Esophagus mucosa (tissue), 1 donor: Measurements from ENCODE around the gene CCSER2. TPM values are rescaled to one million over a fixed set of nuclear protein-coding genes. Genes with fewer than 3 reads are reported as not detected.
"Not testable (repeated sequence)": the region's sequence is repeated elsewhere in the genome, so short reads cannot be mapped to it uniquely, and the experiment has no call there.

Source experiments
- ATAC-seq: fragments of 200-7000 bp; cut with Tn5 transposase; one replicate; pipeline ENCODE4 v1.9.1; 2020
- total RNA-seq: library from RNA; stranded (reverse); gene quantifications from one replicate; pipeline ENCODE4 v1.2.4, GENCODE V29; 2023
- donor health status: DM: yes; HTN: yes; CAD: no.

The CCSER2 gene
- total RNA-seq = 43.4 TPM

- ATAC-seq = peak; percentile 99
Measured at GRCh38 chr10:84328418-84329195, at the start of gene CCSER2. TSS of gene CCSER2 (plus strand) at chr10:84328589. CDS start at chr10:84371053, 42,464 bp downstream.

DNA sequence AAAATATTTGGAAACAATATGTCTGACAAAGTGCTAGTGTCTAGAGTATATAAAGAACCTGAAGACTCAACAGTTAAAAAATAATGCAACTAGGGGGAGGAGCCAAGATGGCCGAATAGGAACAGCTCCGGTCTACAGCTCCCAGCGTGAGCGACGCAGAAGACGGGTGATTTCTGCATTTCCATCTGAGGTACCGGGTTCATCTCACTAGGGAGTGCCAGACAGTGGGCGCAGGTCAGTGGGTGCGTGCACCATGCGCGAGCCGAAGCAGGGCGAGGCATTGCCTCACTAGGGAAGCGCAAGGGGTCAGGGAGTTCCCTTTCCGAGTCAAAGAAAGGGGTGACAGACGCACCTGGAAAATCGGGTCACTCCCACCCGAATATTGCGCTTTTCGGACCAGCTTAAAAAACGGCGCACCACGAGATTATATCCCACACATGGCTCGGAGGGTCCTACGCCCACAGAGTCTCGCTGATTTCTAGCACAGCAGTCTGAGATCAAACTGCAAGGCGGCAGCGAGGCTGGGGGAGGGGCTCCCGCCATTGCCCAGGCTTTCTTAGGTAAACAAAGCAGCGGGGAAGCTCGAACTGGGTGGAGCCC is 48.4 kb upstream of the CCSER2 start:
- not testable (repeated sequence) for ATAC-seq

- ATAC-seq = no peak
Measured at GRCh38 chr10:84286695-84287094, 41.7 kb upstream of the CCSER2 start.

DNA sequence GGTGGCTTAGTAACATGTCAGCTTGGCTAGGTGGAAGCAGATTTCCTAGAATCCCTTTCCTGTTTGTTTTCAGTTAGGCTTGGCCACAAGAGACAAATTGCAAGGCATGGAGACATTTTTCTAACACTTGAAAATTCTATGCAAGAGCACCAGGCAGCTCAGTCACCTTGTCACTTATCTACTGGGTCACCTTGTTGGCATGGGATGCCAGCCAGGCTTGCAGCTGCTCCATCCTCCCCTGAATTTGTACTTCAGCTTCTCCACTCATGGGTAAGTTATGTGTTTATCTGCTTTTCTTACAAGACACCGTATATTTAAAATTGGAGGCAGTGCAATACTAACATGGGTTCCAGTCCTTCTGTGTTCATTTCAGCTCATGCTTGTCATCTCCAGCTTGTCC is 40.2 kb upstream of the CCSER2 start:
- no peak for ATAC-seq

- ATAC-seq = no peak
Measured at GRCh38 chr10:84289521-84290200, 38.7 kb upstream of the CCSER2 start.

GRCh38 chr10:84290235-84290634 is 38.2 kb upstream of the CCSER2 start:
- ATAC-seq = no peak

DNA sequence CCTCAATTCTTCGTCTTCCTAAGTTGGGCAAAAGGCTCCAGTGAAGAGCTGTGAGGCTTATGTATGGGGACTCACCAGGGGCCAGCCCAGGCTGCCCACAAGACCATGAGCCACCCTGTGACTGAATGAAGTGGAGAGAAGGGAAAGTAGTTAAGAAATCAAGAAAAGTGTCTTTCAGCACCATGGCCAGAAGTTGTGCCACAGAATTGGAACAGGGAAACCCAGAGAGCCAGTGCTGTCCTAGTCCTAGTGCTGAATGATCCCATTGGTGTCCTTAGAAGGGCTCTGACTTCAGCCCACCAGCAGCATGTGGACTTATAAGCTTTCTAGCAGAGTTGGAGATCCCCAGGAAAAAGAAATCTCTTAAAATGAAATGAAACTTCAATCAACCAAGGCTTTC is 37.0 kb upstream of the CCSER2 start:
- ATAC-seq = no peak

DNA sequence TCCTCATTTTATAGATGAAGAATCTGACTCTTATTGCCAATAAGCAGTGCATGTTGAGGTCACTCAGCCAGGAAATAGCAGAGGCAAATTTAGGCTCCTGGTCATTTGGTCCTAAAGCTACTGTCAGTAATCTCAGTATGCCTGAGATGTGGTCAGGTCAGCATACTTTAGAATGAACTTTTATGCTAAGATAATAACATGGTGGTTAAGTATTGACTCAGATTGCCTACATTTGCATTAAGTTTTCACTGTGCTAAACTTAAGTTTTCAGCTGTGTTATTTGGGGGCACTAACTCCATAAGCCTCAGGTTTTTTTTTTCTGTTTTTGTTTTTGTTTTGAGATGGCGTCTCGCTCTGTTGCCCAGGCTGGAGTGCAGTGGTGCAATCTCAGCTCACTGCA is 35.9 kb upstream of the CCSER2 start:
- ATAC-seq = no peak

- no peak for ATAC-seq
Measured at GRCh38 chr10:84293171-84293570, 35.2 kb upstream of the CCSER2 start.

DNA sequence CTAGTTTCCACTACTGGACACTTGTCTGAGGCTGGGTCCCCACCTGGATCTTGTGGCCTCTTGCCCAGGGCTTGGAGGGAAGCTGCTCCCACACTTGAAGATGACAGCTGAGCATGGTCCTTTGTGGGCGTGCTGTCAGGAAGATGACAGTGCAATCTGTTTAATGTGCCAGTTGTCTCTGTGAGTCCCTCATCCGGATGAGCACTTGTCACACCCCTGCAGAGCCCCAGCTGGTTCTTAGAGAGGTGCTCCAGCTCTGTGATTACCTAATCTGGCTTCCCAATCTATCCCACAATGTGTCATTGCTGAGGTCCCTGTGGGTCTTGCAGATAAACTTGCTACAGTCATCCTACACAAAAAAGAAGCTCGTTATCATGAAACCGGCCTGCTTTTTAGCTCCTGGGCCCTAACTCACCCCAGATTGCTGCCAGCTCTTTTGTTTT is 34.8 kb upstream of the CCSER2 start:
- ATAC-seq = no peak

- no peak for ATAC-seq
Measured at GRCh38 chr10:84294766-84295447, 33.5 kb upstream of the CCSER2 start.

DNA sequence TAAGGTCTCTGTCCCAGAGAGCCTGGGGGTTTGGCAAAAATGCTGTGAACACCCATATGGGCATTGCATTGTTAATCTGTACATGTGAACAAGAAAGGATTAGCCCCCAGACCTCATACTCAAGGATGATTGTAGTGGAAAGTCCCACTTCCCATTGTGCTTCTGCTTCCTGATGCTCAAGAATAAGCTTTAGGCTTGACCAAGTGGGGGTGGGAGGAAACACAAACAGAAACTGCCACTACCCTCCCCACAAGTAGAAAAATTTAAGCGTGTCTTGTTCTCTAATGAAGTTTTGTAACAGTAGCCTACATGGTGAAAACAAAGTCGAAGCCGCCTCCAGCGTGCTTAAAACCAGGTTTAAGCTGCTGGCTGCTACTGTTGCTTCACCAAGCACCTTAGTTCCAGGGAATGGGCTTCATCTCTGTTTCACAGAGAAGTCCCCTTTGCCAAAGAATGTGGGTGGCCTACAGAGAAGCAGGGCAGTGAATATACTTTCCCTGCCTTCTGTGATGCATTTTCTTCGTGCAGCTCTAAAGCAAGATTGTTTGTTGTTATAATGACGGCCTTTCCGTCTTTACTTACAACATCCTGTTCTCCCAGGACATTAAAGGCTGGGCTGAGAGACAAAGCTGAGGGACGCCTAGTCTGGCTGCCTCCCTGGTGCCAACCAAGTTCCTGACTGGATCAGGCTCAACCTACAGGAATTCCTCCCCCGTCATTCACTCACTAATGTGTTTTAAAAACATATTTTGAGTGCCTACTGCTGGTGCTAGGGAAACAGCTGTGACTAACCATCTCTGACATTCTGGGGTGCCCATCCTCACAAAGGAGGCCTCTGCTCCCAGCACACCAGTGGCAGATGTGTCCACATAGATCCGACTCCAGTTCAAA is 32.1 kb upstream of the CCSER2 start:
- peak; percentile 33 for ATAC-seq

DNA sequence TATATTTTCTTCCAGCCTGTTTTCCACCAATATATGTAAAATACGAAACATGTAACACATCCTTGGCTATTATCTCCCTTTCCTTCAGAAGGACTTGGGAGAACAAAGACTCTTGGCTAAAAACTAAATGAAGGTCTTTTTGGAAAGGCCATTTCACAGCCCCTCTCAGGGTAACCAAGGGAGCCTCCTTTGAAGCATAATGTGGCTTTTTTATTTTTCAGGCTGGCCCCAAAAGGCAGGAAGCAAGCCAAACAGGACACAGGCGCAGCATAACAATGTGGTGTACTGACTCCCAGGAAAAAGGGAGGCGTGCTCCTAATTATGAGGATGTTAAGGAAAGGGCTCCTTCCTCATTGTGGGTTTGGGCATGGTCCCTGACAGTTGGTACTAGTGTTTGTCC is 30.3 kb upstream of the CCSER2 start:
- ATAC-seq = no peak

GRCh38 chr10:84302223-84302622 is 26.2 kb upstream of the CCSER2 start:
- ATAC-seq = no peak

GRCh38 chr10:84306751-84307384 is 21.5 kb upstream of the CCSER2 start:
- ATAC-seq = no peak

DNA sequence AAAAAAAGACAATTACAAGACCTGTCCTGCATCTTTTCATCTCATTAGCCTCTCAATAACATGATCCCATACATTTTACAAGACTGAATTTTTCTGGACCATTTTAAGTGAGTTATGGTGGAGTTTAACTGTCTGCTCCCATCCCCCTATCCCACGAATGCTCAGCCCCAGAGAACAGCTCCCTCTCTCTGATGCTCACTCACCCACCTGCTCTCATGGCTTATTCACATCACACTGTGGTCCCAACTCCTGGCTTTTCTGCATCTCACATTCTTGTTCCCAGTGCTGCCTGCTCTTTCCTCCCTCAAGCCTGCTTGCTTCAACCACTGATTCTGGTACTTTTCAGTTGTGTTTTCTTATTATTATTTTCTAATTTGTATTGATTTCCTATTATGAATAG is 20.4 kb upstream of the CCSER2 start:
- no peak for ATAC-seq

DNA sequence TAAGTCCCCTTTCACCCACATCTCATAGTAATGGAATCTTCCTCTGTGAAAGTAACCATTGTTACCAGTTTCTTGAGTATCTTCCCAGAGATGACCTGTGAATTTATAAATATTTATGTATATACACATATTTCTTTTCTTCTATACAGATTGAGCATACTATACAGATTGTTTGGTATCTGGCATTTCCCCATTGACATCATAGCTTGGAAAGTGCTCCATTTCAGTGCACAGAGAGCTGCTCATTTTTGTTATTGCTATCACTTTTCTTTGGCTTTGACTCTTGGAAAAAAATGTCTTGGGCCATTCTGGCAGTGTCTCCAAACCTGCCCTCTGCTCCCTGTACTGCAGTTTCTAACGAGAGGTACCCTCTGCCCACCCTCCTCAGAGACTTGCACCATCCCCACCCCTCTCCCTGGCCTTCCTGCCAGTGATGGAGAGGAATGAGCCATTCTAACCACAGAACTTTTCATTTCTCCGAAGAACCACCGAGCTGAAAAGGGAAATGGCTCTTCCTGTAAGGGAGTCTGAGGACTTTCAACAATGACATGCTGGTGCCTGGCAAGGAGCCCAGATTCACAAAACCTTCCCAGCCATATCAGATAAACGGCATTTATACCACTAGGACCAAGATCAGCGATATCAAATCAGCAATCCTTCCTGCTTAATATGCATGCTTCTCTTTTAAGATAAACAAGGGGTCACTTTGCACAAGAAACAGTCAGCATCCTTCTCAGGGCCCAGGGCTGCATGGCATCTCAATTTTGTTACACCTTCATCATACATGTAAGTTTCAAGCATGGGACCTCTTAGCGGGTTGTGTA is 19.7 kb upstream of the CCSER2 start:
- no peak for ATAC-seq

GRCh38 chr10:84310470-84310869 is 17.9 kb upstream of the CCSER2 start:
- no peak for ATAC-seq

DNA sequence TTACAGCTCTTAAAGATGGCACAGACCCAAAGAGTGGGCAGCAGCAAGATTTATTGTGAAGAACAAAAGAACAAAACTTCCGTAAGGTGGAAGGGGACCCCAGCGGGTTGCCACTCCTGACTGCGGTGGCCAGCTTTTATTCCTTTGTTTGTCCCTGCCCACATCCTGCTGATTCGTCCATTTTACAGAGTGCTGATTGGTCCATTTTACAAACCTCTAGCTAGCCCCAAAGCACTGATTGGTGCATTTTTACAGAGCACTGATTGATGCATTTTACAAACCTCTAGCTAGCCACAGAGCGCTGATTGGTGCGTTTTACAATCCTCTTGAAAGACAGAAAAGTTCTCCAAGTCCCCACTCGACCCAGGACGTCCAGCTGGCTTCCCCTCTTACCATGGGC is 16.8 kb upstream of the CCSER2 start:
- ATAC-seq = no peak

DNA sequence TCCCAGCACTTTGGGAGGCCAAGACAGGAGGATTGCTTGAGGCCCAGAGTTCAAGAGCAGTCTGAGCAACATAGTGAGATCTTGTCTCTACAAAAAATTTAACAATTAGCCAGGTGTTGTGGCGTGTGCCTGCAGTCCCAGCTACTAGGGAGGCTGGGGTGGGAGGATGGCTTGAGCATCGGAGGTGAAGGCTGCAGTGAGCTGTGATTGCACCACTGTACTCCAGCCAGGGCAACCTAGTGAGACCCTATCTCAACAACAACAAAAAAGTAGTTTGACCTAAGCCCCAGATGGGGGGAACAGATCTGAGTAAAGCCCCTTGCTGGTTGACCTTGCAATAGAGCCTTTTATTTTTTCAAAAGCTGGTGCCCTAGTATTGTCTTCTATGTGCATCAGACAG is 15.6 kb upstream of the CCSER2 start:
- ATAC-seq = no peak

DNA sequence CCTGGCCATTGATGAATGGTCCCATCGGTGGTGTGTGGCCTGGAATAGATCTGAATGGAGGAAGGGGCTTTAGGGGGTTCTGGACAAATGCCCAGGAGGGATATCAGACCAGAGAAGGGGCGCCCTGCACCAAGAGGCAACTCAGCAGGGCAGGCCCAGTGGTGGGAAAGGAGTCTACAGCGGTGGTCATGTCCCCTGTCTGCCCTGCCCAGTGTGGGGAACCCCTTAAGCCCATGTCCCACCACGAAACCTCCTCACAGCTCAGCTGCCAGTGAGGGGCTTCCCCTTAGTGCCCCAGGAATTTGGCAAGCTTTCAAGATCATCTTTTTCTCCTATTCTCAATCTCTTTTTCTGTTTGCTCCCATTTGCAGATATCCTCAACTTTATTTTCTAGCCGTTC is 14.1 kb upstream of the CCSER2 start:
- no peak for ATAC-seq
